Neural crest cell (in vitro differentiated cells): ENCODE results near the gene SARNP. TPM values are rescaled to one million over a fixed set of nuclear protein-coding genes. Genes with fewer than 3 reads are reported as not detected.

ENCODE experiments used
- DNase-seq: peaks from one replicate; pipeline ENCODE4 v3.0.0; 2021; ENCODE audit warnings: low read depth, mixed read lengths, low spot score
- H3K27ac Mint-ChIP-seq: one replicate; pipeline ENCODE4 v1.8.0; 2021; ENCODE audit warnings: mild to moderate bottlenecking, mixed read lengths; ENCODE audit not compliant: unreplicated experiment
- H3K27me3 Mint-ChIP-seq: 2 replicates; pipeline ENCODE4 v1.8.0; 2021; ENCODE audit warnings: low read depth, mild to moderate bottlenecking, mixed read lengths
- H3K36me3 Mint-ChIP-seq: 2 replicates; pipeline ENCODE4 v1.8.0; 2021; ENCODE audit warnings: low read depth, mild to moderate bottlenecking, mixed read lengths
- H3K4me1 Mint-ChIP-seq: 2 replicates; pipeline ENCODE4 v1.8.0; 2021; ENCODE audit warnings: mixed read lengths
- H3K4me3 Mint-ChIP-seq: one replicate; pipeline ENCODE4 v1.8.0; 2021; ENCODE audit warnings: mild to moderate bottlenecking, mixed read lengths
- H3K9me3 Mint-ChIP-seq: 2 replicates; pipeline ENCODE4 v1.8.0; 2021; ENCODE audit warnings: mixed read lengths
- CTCF ChIP-seq: fragments of 200-600 bp; sonication (generic); conservative IDR thresholded peaks from 2 replicates; pipeline ENCODE4 v1.5.0; 2021; ENCODE audit warnings: antibody characterized with exemption, mild to moderate bottlenecking
- total RNA-seq: library from RNA; stranded (reverse); gene quantifications from 2 replicates; pipeline ENCODE4 v1.2.1, GENCODE V29; 2021

Gene SARNP
- total RNA-seq, 1 donor from 2014 or later = 121 TPM

- H3K27ac Mint-ChIP-seq = no peak overlapping the region
Measured at GRCh38 chr12:55809274-55809673, 8.2 kb downstream of the SARNP start.

DNA sequence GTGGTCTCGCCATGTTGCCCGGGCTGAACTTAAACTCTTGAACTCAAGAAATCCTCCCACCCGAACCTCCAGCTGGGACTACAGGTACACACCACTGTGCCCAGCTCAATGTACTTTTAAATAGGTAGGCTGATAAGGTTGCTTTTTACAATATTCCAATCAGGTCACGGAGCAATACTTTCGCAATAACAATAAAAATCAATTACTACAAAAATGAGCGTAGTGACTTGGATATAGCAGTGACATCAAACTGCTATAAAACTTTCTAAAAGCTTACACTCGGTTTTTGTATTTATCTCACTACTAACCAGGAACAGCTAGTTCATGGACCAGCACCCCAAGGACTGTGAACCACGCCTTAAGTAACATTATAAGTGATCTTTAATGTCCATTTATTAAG is 10.5 kb downstream of the SARNP start:
- no peak for DNase-seq
- no peaks in the 10 kb centered on the region for H3K36me3 Mint-ChIP-seq
- H3K27ac Mint-ChIP-seq = no peak overlapping the region
- H3K9me3 Mint-ChIP-seq = no peaks in the 10 kb centered on the region
- peaks cover 5% of the 10 kb centered on the region for H3K4me1 Mint-ChIP-seq
- no peaks in the 10 kb centered on the region for H3K27me3 Mint-ChIP-seq
- TF ChIP-seq CTCF = no peak
- no peak overlapping the region for H3K4me3 Mint-ChIP-seq

More at GRCh38 chr12:55809274-55809673, 8.2 kb downstream of the SARNP start:
- no peak overlapping the region for H3K4me3 Mint-ChIP-seq
- H3K27me3 Mint-ChIP-seq = no peaks in the 10 kb centered on the region
- TF ChIP-seq CTCF = no peak
- peaks cover 2% of the 10 kb centered on the region for H3K36me3 Mint-ChIP-seq
- no peaks in the 10 kb centered on the region for H3K9me3 Mint-ChIP-seq
- no peak for DNase-seq
- peaks cover 16% of the 10 kb centered on the region for H3K4me1 Mint-ChIP-seq

DNA sequence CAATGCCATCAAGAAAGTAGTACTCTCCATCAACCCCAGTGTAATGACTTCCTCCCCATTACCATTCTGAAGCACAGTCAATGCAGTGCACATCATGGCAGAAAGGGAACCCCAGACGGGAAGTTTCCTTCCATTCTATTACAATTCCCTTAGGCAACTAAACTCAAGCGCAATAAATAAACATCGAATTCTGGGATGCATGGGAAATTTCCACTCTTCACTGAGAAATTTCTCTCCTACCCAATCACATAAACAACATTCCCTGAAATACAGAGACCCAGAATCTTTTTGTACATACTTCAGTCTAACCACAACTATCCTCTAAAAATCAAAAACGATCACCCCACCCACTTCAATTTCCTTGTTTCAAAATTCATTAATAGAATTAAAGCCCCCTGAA is 20.0 kb downstream of the SARNP start:
- DNase-seq = no peak
- no peak for TF ChIP-seq CTCF
- H3K27me3 Mint-ChIP-seq = no peaks in the 10 kb centered on the region
- H3K9me3 Mint-ChIP-seq = no peaks in the 10 kb centered on the region
- no peak overlapping the region for H3K4me3 Mint-ChIP-seq
- H3K36me3 Mint-ChIP-seq = peaks cover 13% of the 10 kb centered on the region
- H3K27ac Mint-ChIP-seq = no peak overlapping the region
- H3K4me1 Mint-ChIP-seq = peaks cover 10% of the 10 kb centered on the region

DNA sequence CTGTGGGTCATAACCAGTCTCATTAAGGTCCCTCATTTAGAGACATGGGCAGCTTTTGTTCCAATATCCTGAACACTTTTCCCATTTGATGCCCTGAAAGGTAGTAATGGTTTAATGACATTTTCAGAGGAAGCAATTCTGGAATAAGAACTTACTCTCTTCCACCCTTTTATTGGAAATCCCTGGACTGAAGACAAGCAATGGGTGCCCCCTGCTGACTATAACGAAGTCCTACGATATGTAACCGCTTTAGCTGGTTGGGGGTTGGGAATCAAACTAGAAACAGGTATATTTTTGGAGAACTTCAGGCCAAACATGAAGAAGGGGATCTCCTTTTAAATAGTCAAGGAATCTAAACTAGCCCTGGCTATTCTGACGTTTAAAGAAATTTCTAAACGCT is 20.5 kb downstream of the SARNP start:
- H3K27ac Mint-ChIP-seq = no peak overlapping the region
- TF ChIP-seq CTCF = peak; percentile 69
- no peaks in the 10 kb centered on the region for H3K27me3 Mint-ChIP-seq
- peaks cover 10% of the 10 kb centered on the region for H3K4me1 Mint-ChIP-seq
- peaks cover 13% of the 10 kb centered on the region for H3K36me3 Mint-ChIP-seq
- H3K4me3 Mint-ChIP-seq = no peak overlapping the region
- no peaks in the 10 kb centered on the region for H3K9me3 Mint-ChIP-seq
- peak; percentile 13 for DNase-seq

GRCh38 chr12:55795950-55796349 is 21.6 kb downstream of the SARNP start:
- TF ChIP-seq CTCF = no peak
- Mint-ChIP-seq H3K27me3 (no peaks in the 10 kb centered on the region), H3K4me1 (peaks cover 10% of the 10 kb centered on the region), H3K27ac (no peak overlapping the region), H3K36me3 (peaks cover 14% of the 10 kb centered on the region), H3K4me3 (no peak overlapping the region), H3K9me3 (no peaks in the 10 kb centered on the region)
- DNase-seq = no peak

DNA sequence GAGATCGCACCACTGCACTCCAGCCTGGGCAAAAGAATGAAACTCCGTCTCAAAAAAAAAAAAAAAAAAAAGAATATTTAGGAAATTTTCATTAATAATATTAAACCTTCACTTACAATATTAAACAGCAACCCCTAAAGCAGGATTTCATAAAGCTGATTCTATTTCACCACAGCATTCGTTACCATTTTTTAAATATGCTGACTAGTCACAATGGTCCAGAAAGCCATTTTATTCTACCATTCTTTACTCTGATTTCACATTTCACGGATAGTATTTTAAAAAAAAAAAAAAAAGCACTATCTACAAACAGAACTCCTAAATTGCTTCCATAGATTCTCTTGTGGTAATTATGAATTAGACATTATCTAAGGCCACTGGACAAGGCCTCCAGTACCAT is 27.6 kb downstream of the SARNP start:
- no peaks in the 10 kb centered on the region for H3K9me3 Mint-ChIP-seq
- no peak overlapping the region for H3K27ac Mint-ChIP-seq
- no peaks in the 10 kb centered on the region for H3K4me1 Mint-ChIP-seq
- H3K27me3 Mint-ChIP-seq = no peaks in the 10 kb centered on the region
- H3K4me3 Mint-ChIP-seq = no peak overlapping the region
- TF ChIP-seq CTCF = no peak
- peaks cover 29% of the 10 kb centered on the region for H3K36me3 Mint-ChIP-seq
- DNase-seq = no peak
